ENCODE data around the gene RAB6B.

RAB6B gene

DNA sequence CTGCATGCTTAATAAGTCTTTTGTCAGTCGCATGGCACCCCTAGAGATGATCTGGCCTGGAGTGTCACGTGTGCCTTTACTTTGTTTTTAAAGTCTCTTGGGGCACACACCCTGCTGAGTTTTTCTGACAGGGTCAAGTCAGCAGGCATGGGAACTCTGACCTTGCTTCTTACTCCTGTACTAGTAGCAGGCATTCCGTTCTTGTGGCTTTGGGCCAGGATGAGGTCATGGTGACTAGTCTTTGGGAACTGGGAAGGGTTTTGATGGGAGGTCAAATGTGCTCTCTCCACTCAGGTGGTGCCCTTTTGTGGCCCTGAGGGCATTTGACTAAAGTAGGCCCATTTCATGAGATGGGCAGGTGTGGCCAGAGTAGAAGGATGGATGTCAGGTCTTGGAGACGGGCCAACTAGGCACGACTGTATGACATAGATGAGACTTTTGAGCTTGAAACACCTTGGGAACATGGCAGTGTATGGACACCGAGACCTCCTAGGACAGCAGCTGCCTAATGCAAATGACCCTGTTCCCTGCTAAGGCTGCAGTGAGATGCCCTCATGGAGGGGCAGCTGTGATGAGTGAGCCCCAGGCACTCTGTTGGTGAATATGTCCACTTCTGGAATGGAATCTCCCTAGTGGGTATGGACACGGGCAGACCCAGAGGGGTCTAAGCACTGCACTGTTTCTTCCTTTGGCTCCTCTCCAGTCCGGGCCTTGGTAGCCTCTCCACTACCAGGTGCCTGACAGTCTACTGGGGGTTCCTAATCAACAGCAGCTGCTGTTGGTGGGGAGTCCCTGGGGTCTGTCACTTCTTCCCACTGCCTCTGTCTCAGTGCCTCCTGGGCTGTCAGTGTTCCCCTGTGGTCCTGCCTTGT lies 73.7 kb downstream of the RAB6B start:
- H3K4me1 ChIP-seq, result peaks cover 3% of the 10 kb centered on the region
- TF ChIP-seq, protein P1, sequence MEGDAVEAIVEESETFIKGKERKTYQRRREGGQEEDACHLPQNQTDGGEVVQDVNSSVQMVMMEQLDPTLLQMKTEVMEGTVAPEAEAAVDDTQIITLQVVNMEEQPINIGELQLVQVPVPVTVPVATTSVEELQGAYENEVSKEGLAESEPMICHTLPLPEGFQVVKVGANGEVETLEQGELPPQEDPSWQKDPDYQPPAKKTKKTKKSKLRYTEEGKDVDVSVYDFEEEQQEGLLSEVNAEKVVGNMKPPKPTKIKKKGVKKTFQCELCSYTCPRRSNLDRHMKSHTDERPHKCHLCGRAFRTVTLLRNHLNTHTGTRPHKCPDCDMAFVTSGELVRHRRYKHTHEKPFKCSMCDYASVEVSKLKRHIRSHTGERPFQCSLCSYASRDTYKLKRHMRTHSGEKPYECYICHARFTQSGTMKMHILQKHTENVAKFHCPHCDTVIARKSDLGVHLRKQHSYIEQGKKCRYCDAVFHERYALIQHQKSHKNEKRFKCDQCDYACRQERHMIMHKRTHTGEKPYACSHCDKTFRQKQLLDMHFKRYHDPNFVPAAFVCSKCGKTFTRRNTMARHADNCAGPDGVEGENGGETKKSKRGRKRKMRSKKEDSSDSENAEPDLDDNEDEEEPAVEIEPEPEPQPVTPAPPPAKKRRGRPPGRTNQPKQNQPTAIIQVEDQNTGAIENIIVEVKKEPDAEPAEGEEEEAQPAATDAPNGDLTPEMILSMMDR (IDR thresholded peaks at IDR 0.05), result peak; percentile 18
- H2AFZ ChIP-seq, result no peak overlapping the region
- H3K36me3 ChIP-seq (ENCODE audit: control insufficient read depth, insufficient read depth, low read length), result no peaks in the 10 kb centered on the region
- no peaks in the 10 kb centered on the region for H3K9me3 ChIP-seq (ENCODE audit: control insufficient read depth, low read length)
- H3K79me2 ChIP-seq, result no peaks in the 10 kb centered on the region
- H3K4me3 ChIP-seq (ENCODE audit: low read depth, low read length), result no peak overlapping the region
- no peak overlapping the region for H3K27ac ChIP-seq
- H3K27me3 ChIP-seq (ENCODE audit: control insufficient read depth, insufficient read depth, low read length), result no peaks in the 10 kb centered on the region
- no peak overlapping the region for H3K9ac ChIP-seq
- H3K4me2 ChIP-seq (ENCODE audit: low read length), result no peak overlapping the region

GRCh38 chr3:133820889-133821675 lies 74.6 kb downstream of the RAB6B start:
- Histone ChIP-seq H3K9ac (no peak overlapping the region), H3K36me3 (ENCODE audit: control insufficient read depth, insufficient read depth, low read length) (no peaks in the 10 kb centered on the region), H3K27me3 (ENCODE audit: control insufficient read depth, insufficient read depth, low read length) (no peaks in the 10 kb centered on the region), H3K4me2 (ENCODE audit: low read length) (no peak overlapping the region), H3K9me3 (ENCODE audit: control insufficient read depth, low read length) (no peaks in the 10 kb centered on the region), H3K79me2 (no peaks in the 10 kb centered on the region), H2AFZ (no peak overlapping the region), H3K4me3 (ENCODE audit: low read depth, low read length) (no peak overlapping the region), H3K27ac (no peak overlapping the region), H3K4me1 (peaks cover 3% of the 10 kb centered on the region)
- TF ChIP-seq, protein P1 (IDR thresholded peaks at IDR 0.05), result no peak

DNA sequence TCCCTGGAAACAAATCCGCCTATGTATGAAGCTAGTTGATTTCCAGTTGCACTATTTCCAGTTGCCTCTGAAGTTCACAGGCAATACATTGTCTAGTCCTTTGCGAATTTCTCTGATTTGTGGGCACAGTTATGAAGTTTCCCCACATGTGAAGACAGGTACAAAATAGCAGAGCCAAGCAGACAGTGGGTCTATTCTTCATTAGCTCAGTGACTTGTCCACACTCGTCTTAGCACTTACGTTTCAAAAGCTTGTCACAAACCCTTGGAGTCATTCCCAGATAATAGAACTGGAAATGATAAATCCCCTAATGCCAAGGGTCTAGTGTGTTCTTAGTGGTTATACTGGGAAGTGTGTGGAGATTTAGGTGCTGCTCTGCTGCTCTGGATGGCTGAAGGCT lies 75.6 kb downstream of the RAB6B start:
- Histone ChIP-seq H3K79me2 (no peaks in the 10 kb centered on the region), H3K4me2 (ENCODE audit: low read length) (no peak overlapping the region), H3K9ac (no peak overlapping the region), H3K4me1 (peaks cover 3% of the 10 kb centered on the region), H3K9me3 (ENCODE audit: control insufficient read depth, low read length) (no peaks in the 10 kb centered on the region), H2AFZ (no peak overlapping the region), H3K27ac (no peak overlapping the region), H3K4me3 (ENCODE audit: low read depth, low read length) (no peak overlapping the region), H3K36me3 (ENCODE audit: control insufficient read depth, insufficient read depth, low read length) (no peaks in the 10 kb centered on the region), H3K27me3 (ENCODE audit: control insufficient read depth, insufficient read depth, low read length) (no peaks in the 10 kb centered on the region)
- TF ChIP-seq, protein P1 (IDR thresholded peaks at IDR 0.05), result no peak

DNA sequence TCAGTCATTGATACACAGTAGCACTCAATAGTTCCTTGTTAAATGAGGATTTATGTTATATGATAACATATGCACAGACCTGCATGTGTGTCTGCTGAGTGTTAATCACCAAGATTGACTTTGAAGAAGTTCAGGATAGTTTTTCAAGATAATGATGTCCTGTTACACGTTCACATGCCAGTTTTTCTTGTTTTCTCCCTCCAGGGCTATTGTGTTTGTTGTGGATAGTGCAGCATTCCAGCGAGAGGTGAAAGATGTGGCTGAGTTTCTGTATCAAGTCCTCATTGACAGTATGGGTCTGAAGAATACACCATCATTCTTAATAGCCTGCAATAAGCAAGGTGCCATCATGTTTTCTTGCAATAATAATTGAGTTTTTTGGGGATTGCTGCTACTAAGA lies 80.3 kb downstream of the RAB6B start:
- H2AFZ ChIP-seq, result no peak overlapping the region
- H3K4me3 ChIP-seq (ENCODE audit: low read depth, low read length), result no peak overlapping the region
- H3K36me3 ChIP-seq (ENCODE audit: control insufficient read depth, insufficient read depth, low read length), result no peaks in the 10 kb centered on the region
- no peak overlapping the region for H3K4me2 ChIP-seq (ENCODE audit: low read length)
- H3K9ac ChIP-seq, result no peak overlapping the region
- no peaks in the 10 kb centered on the region for H3K4me1 ChIP-seq
- TF ChIP-seq, protein P1 (IDR thresholded peaks at IDR 0.05), result no peak
- no peaks in the 10 kb centered on the region for H3K27me3 ChIP-seq (ENCODE audit: control insufficient read depth, insufficient read depth, low read length)
- no peaks in the 10 kb centered on the region for H3K79me2 ChIP-seq
- H3K9me3 ChIP-seq (ENCODE audit: control insufficient read depth, low read length), result no peaks in the 10 kb centered on the region
- no peak overlapping the region for H3K27ac ChIP-seq

Measured in parathyroid adenoma (tissue), 2 donors.